Endodermal cell (in vitro differentiated cells): ENCODE data around the gene GJD2. TPM values are rescaled to one million over a fixed set of nuclear protein-coding genes. Genes with fewer than 3 reads are reported as not detected.

Experiments used
- DNase-seq: peaks from one replicate; pipeline ENCODE4 v3.0.0-alpha.2; 2017
- H3K27ac ChIP-seq: 2 replicates; pipeline ENCODE4 v1.5.1; 2013; ENCODE audit warnings: mild to moderate bottlenecking, low read depth, low read length, moderate library complexity
- H3K27me3 ChIP-seq: 2 replicates; pipeline ENCODE4 v1.6.1; 2013; ENCODE audit warnings: mild to moderate bottlenecking, low read length, moderate library complexity; ENCODE audit not compliant: insufficient read depth, control insufficient read depth, poor library complexity, severe bottlenecking
- H3K36me3 ChIP-seq: 2 replicates; pipeline ENCODE4 v1.7.0; 2013; ENCODE audit warnings: mild to moderate bottlenecking, low read length, moderate library complexity; ENCODE audit not compliant: control insufficient read depth, insufficient read depth
- H3K4me1 ChIP-seq: one replicate; pipeline ENCODE4 v1.7.0; 2013; ENCODE audit warnings: low read length; ENCODE audit not compliant: control insufficient read depth, insufficient read depth
- H3K4me3 ChIP-seq: 2 replicates; pipeline ENCODE4 v1.5.1; 2013; ENCODE audit warnings: mild to moderate bottlenecking, low read length, moderate library complexity
- H3K9ac ChIP-seq: 2 replicates; pipeline ENCODE4 v1.6.1; 2013; ENCODE audit warnings: mild to moderate bottlenecking, low read length, moderate library complexity; ENCODE audit not compliant: poor library complexity, severe bottlenecking; ENCODE audit errors: extremely low read depth
- H3K9me3 ChIP-seq: 2 replicates; pipeline ENCODE4 v1.6.1; 2013; ENCODE audit warnings: mild to moderate bottlenecking, low read length, moderate library complexity; ENCODE audit not compliant: control insufficient read depth
- H3K27ac Mint-ChIP-seq: 2 replicates; pipeline ENCODE4 v1.8.0; 2020; ENCODE audit warnings: mixed read lengths
- H3K27me3 Mint-ChIP-seq: 2 replicates; pipeline ENCODE4 v1.8.0; 2021; ENCODE audit warnings: mild to moderate bottlenecking, mixed read lengths; ENCODE audit not compliant: insufficient read depth
- H3K36me3 Mint-ChIP-seq: 2 replicates; pipeline ENCODE4 v1.8.0; 2020; ENCODE audit warnings: low read depth, mixed read lengths
- H3K4me1 Mint-ChIP-seq: 2 replicates; pipeline ENCODE4 v1.8.0; 2020; ENCODE audit warnings: mixed read lengths
- H3K4me3 Mint-ChIP-seq: 2 replicates; pipeline ENCODE4 v1.8.0; 2020; ENCODE audit warnings: mild to moderate bottlenecking, moderate library complexity, mixed read lengths
- H3K9me3 Mint-ChIP-seq: 2 replicates; pipeline ENCODE4 v1.8.0; 2020; ENCODE audit warnings: mild to moderate bottlenecking, mixed read lengths
- CTCF ChIP-seq: fragments of 200-600 bp; sonication (generic); conservative IDR thresholded peaks from 2 replicates; pipeline ENCODE4 v1.5.0; 2021; ENCODE audit warnings: antibody characterized with exemption, mild to moderate bottlenecking
- WGBS, 2 experiments: methylation state at CpG; one replicate each; pipeline versions ENCODE4 v1.1.5 to v1.1.7; 2013; ENCODE audit warnings: missing lambda C conversion rate in 2 of 2, mixed read lengths in 1 of 2; ENCODE audit not compliant: insufficient coverage in 1 of 2, insufficient read length in 1 of 2; 5-methylcytosine and 5-hydroxymethylcytosine counted together
- total RNA-seq, 2 donors: library from RNA; stranded (reverse); fragmentation: NEBNext Ultra II Directional in 1 of 2; extraction: Animal tissue kit (Norgen Biotek cat#: 25700) in 1 of 2; gene quantifications; 2 replicates in 1 of 2; 3 replicates in 1 of 2; pipeline ENCODE4 v1.2.1, GENCODE V29; 2021

The GJD2 gene
- total RNA-seq, 2 donors from 2014 or later: not detected

GRCh38 chr15:34726406-34727100, 28.2 kb downstream of the GJD2 start:
- H3K36me3 Mint-ChIP-seq: no peaks in the 10 kb centered on the region
- no peak overlapping the region for H3K4me3 ChIP-seq
- H3K9ac ChIP-seq: no peak overlapping the region
- H3K27ac Mint-ChIP-seq: peak overlapping the region; percentile 81
- H3K4me1 ChIP-seq: no peaks in the 10 kb centered on the region
- WGBS, 2 experiments: 73 to 75% methylated on average over 1 to 2 of the region's 2 CpGs
- peaks cover 6% of the 10 kb centered on the region for H3K4me1 Mint-ChIP-seq
- no peak for TF ChIP-seq CTCF
- H3K36me3 ChIP-seq: no peaks in the 10 kb centered on the region
- DNase-seq: no peak
- no peaks in the 10 kb centered on the region for H3K9me3 Mint-ChIP-seq
- H3K27me3 ChIP-seq: no peaks in the 10 kb centered on the region
- H3K27me3 Mint-ChIP-seq: peaks cover 15% of the 10 kb centered on the region
- no peak overlapping the region for H3K4me3 Mint-ChIP-seq
- H3K27ac ChIP-seq: no peak overlapping the region
- no peaks in the 10 kb centered on the region for H3K9me3 ChIP-seq

GRCh38 chr15:34725556-34725955, 29.2 kb downstream of the GJD2 start:
- no peak overlapping the region for H3K4me3 ChIP-seq
- H3K36me3 ChIP-seq: no peaks in the 10 kb centered on the region
- H3K27ac ChIP-seq: no peak overlapping the region
- no peak for TF ChIP-seq CTCF
- Mint-ChIP-seq H3K4me1 (peaks cover 6% of the 10 kb centered on the region), H3K27me3 (peaks cover 18% of the 10 kb centered on the region), H3K4me3 (no peak overlapping the region), H3K27ac (no peak overlapping the region), H3K36me3 (no peaks in the 10 kb centered on the region), H3K9me3 (no peaks in the 10 kb centered on the region)
- no peaks in the 10 kb centered on the region for H3K27me3 ChIP-seq
- DNase-seq: no peak
- H3K9ac ChIP-seq: no peak overlapping the region
- no peaks in the 10 kb centered on the region for H3K4me1 ChIP-seq
- no peaks in the 10 kb centered on the region for H3K9me3 ChIP-seq
- WGBS, 2 experiments: 77 to 92% methylated on average over 1 to 2 of the region's 2 CpGs

DNA sequence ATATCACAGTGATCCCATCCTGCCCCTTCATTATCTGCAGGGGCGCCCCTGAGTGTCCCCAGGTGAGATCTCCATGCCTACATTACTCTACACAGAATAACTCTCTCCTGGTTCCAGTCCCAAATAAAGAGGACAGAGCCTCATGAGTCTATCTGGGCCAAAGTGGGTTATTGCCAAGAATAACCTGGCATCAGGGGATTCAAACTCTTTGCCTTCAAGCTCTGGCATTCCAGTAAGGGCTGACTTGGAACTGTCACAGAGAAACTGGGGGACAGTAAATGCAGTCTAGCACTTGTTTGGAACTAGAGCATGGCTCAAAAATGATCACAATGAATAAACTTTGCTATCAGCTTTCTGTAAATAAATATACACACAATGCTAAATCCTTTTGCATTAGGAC, 30.3 kb downstream of the GJD2 start:
- H3K4me1 Mint-ChIP-seq: peaks cover 6% of the 10 kb centered on the region

More for the DNA sequence above, 30.3 kb downstream of the GJD2 start:
- H3K4me1 ChIP-seq: no peaks in the 10 kb centered on the region
- peaks cover 19% of the 10 kb centered on the region for H3K27me3 Mint-ChIP-seq
- no peaks in the 10 kb centered on the region for H3K36me3 Mint-ChIP-seq
- no peak overlapping the region for H3K27ac ChIP-seq
- no peak overlapping the region for H3K9ac ChIP-seq
- DNase-seq: no peak
- H3K9me3 ChIP-seq: no peaks in the 10 kb centered on the region
- H3K4me3 ChIP-seq: no peak overlapping the region
- H3K27ac Mint-ChIP-seq: no peak overlapping the region
- no peak overlapping the region for H3K4me3 Mint-ChIP-seq
- no peaks in the 10 kb centered on the region for H3K9me3 Mint-ChIP-seq
- WGBS, 2 experiments: 86% methylated on average over 1 of the region's 1 CpG; no CpG with 5 or more reads in 1 of the 2 experiments
- no peak for TF ChIP-seq CTCF
- H3K27me3 ChIP-seq: no peaks in the 10 kb centered on the region
- H3K36me3 ChIP-seq: no peaks in the 10 kb centered on the region
